Muscle of back (tissue), 13 donors: ENCODE results near the gene NDUFB3. TPM values are rescaled to one million over a fixed set of nuclear protein-coding genes. Genes with fewer than 3 reads are reported as not detected.
"Not testable (repeated sequence)": the region's sequence is repeated elsewhere in the genome, so short reads cannot be mapped to it uniquely, and the experiment has no call there.

ENCODE experiments used
- DNase-seq, 3 donors: peaks; one replicate each; pipeline versions ENCODE4 v3.0.0 to v3.0.0-alpha.2; 2013
- long read RNA-seq, 9 donors: transcript quantifications; one replicate each; lab custom pipeline, GENCODE V29; 2026
- polyA plus RNA-seq, 10 donors: library from polyadenylated mRNA; unstranded; fragments of 120-200 nt; gene quantifications; one replicate each; pipeline ENCODE4 v1.2.1, GENCODE V29; 2013; ENCODE audit not compliant: insufficient read length in 10 of 10

The NDUFB3 gene
- 100 to 1,000 TPM in 4 of 10 donors, 10 to 100 TPM in 6; 85.7 to 108 (median 97.9) TPM for polyA plus RNA-seq
- long read RNA-seq, donor 1, transcript NDUFB3-201 (3 exons, 755 nt) = major isoform, 96 of 195 reads
- long read RNA-seq, donor 1, partial matches to known transcripts = 96 of 195 reads
- long read RNA-seq, donor 1, other reads (novel, unspliced or antisense) = 0 of 195 reads
- long read RNA-seq, donor 2, transcript NDUFB3-201 (3 exons, 755 nt) = major isoform, 90 of 186 reads
- long read RNA-seq, donor 2, partial matches to known transcripts = 95 of 186 reads
- long read RNA-seq, donor 2, other reads (novel, unspliced or antisense) = 0 of 186 reads
- long read RNA-seq, donor 3 = 0 reads
- long read RNA-seq, donor 4, transcript NDUFB3-201 (3 exons, 755 nt) = major isoform, 77 of 215 reads
- long read RNA-seq, donor 4, partial matches to known transcripts = 138 of 215 reads
- long read RNA-seq, donor 4, other reads (novel, unspliced or antisense) = 0 of 215 reads
- long read RNA-seq, donor 5, transcript NDUFB3-201 (3 exons, 755 nt) = major isoform, 128 of 223 reads
- long read RNA-seq, donor 5, partial matches to known transcripts = 93 of 223 reads
- long read RNA-seq, donor 5, other reads (novel, unspliced or antisense) = 0 of 223 reads
- long read RNA-seq, donor 6, transcript NDUFB3-201 (3 exons, 755 nt) = major isoform, 127 of 292 reads
- long read RNA-seq, donor 6, partial matches to known transcripts = 164 of 292 reads
- long read RNA-seq, donor 6, other reads (novel, unspliced or antisense) = 0 of 292 reads
- long read RNA-seq, donor 7, transcript NDUFB3-201 (3 exons, 755 nt) = major isoform, 72 of 167 reads
- long read RNA-seq, donor 7, partial matches to known transcripts = 94 of 167 reads
- long read RNA-seq, donor 7, other reads (novel, unspliced or antisense) = 0 of 167 reads
- long read RNA-seq, donor 8, transcript NDUFB3-201 (3 exons, 755 nt) = major isoform, 83 of 104 reads
- long read RNA-seq, donor 8, partial matches to known transcripts = 17 of 104 reads
- long read RNA-seq, donor 8, other reads (novel, unspliced or antisense) = 0 of 104 reads
- long read RNA-seq, donor 9, transcript NDUFB3-201 (3 exons, 755 nt) = major isoform, 12 of 17 reads
- long read RNA-seq, donor 9, partial matches to known transcripts = 5 of 17 reads
- long read RNA-seq, donor 9, other reads (novel, unspliced or antisense) = 0 of 17 reads

DNA sequence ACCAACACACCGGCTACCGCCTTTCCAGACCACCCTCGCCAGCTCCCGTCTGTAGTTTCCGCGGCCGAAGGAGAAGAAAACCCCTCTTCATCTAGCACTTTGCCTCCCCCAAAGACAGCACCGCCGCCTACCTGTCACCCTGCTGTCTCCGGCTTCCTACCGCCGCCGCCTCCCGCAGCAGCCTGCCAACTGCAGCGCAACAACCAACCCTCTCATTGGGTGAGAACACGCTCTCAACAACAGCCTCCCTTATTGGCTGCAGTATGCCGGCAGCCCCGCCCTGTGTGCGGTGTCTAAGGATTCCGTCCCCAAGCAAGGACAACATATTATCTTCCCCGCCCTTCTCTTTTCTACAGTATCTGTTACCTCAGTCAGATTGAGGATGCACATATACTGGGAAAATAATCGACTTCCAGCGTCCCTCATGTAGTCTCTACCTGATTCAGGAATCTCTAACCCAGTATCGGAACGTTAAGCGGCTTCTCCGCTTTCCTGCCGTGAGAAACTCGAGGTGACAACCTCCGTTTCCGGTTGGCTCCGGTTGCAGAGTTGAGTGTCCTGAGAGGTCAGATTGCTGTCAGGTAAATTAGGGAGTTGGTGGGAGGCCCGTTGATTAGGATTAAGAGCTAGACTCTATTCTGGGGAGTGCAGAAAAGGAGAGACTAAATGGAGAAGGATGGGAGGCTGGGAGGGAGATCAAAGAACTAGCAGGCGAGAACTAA, at the start of gene NDUFB3, which contains the start of gene HYCC2:
Gene NDUFB3 (plus strand): TSS at position 523 of the 722 bp plus-strand sequence. CDS start 6,882 bp downstream, outside the sequence.
Gene HYCC2 (minus strand): TSS at position 193 of the 722 bp plus-strand sequence. CDS start 47,662 bp downstream, outside the sequence.
- DNase-seq = peak; percentile 94 to 97 (median 96)

DNA sequence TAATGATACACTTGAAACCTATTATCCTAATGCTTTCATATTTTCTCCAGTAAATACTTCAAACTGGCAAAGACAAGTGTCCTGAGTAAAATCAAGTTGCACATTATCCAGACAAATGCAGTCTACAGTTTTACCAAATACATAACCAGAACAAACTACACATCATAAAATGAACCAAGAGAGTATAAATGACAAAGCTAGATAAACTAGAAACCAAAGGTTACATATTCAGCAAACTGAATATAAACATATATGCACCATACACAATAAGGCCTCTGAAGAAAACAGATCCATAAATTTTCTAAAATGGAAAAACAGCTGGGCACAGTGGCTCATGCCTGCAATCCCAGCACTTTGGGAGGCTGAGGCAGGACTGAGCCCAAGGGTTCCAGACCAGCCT, 47.3 kb upstream of the NDUFB3 start:
- no peak for DNase-seq

DNA sequence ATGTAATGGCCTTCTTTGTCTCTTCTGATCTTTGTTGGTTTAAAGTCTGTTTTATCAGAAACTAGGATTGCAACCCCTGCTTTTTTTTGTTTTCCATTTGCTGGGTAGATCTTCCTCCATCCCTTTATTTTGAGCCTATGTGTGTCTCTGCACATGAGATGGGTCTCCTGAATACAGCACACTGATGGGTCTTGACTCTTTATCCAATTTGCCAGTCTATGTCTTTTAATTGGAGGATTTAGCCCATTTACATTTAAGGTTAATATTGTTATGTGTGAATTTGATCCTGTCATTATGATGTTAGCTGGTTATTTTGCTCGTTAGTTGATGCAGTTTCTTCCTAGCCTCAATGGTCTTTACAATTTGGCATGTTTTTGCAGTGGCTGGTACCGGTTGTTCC, 37.4 kb upstream of the NDUFB3 start:
- DNase-seq = not testable (repeated sequence)

DNA sequence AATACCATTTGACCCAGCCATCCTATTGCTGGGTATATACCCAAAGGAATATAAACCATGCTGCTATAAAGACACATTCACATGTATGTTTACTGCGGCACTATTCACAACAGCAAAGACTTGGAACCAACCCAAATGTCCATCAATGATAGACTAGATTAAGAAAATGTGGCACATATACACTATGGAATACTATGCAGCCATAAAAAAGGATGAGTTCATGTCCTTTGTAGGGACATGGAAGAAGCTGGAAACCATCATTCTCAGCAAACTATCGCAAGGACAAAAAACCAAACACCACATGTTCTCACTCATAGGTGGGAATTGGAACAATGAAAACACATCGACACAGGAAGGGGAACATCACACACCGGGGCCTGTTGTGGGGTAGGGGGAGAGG, 33.4 kb upstream of the NDUFB3 start:
- DNase-seq = not testable (repeated sequence)

DNA sequence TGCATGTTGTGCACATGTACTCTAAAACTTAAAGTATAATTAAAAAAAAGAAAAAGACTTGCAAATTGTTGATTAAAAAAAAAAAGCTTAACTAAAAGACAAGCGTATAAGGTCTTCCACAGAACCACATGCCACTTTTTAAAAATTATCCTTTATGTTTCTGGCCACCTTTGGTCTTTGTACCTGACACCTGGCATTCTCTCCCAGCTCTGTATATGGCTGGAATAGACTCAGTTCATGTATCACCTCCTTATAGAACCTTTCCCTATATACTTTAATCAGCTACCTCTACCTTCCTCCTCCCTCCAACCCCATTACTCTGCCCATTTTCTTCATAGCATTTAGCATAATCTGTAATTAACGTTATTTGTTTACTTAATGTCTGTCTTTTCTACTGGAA, 32.9 kb upstream of the NDUFB3 start:
- DNase-seq = no peak

GRCh38 chr2:201040867-201041628, 30.8 kb upstream of the NDUFB3 start:
- DNase-seq = no peak

DNA sequence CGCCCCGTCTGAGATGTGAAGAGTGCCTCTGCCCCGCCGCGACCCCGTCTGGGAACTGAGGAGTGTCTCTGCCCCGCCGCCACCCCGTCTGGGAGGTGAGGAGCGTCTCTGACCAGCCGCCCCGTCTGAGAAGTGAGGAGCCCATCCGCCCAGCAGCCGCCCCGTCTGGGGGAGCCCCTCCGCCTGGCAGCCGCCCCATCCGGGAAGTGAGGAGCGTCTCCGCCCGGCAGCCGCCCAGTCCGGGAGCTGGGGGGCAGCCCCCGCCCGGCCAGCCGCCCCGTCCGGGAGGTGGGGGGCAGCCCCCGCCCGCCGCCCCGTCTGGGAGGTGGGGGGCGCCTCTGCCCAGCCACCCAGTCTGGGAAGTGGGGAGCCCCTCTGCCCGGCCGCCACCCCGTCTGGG, 29.4 kb upstream of the NDUFB3 start:
- DNase-seq = not testable (repeated sequence)

DNA sequence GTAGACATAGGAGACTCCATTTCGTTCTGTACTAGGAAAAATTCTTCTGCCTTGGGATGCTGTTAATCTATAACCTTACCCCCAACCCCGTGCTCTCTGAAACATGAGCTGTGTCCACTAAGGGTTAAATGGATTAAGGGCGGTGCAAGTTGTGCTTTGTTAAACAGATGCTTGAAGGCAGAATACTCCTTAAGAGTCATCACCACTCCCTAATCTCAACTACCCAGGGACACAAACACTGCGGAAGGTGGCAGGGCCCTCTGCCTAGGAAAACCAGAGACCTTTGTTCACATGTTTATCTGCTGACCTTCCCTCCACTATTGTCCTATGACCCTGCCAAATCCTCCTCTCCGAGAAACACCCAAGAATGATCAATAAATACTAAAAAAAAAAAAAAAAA, 28.8 kb upstream of the NDUFB3 start:
- DNase-seq = not testable (repeated sequence)

- DNase-seq = no peak
These were observed 24.9 kb upstream of the NDUFB3 start for GRCh38 chr2:201046881-201047280.

- DNase-seq = no peak
These were observed 22.3 kb upstream of the NDUFB3 start for GRCh38 chr2:201049455-201049854.

- peak in 1 of 3 donors; percentile 30 for DNase-seq
These were observed 14.7 kb upstream of the NDUFB3 start for GRCh38 chr2:201057087-201057521.

GRCh38 chr2:201057715-201058248, 14.0 kb upstream of the NDUFB3 start:
- DNase-seq = peak in 1 of 3 donors; percentile 3

DNA sequence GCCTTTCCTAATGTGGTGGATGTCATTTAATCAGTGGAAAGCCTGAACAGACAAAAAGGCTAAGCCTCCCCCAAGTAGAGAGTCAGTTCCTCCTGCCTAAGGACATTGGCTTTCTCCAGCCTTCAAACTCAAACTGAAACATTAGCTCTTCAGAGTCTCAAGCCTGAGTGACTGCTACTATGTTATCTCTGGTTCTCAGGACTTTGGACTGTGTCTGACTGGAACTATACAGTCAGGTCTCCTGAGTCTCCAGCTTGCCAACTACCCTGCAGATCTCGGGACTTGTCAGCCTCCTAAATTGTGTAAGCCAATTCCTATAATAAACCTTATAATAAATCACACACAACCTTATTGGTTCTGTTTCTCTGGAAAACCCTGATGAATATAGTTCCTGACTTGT, 12.9 kb upstream of the NDUFB3 start:
- no peak for DNase-seq

GRCh38 chr2:201059961-201060755, 11.6 kb upstream of the NDUFB3 start:
- DNase-seq = no peak

DNA sequence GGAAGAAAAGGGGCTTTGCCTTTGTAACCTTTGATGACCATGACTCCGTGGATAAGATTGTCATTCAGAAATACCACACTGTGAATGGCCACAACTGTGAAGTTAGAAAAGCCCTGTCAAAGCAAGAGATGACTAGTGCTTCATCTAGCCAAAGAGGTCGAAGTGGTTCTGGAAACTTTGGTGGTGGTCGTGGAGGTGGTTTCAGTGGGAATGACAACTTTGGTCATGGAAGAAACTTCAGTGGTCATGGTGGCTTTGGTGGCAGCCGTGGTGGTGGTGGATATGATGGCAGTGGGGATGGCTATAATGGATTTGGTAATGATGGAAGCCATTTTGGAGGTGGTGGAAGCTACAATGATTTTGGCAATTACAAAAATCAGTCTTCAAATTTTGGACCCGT, 8.3 kb upstream of the NDUFB3 start:
- not testable (repeated sequence) for DNase-seq

- DNase-seq = no peak
These were observed 6.9 kb upstream of the NDUFB3 start for GRCh38 chr2:201064797-201065329.

GRCh38 chr2:201070948-201071478, 788 bp upstream of the NDUFB3 start:
- no peak for DNase-seq

- no peak for DNase-seq
These were observed 365 bp downstream of the NDUFB3 start for GRCh38 chr2:201072201-201072530.

DNA sequence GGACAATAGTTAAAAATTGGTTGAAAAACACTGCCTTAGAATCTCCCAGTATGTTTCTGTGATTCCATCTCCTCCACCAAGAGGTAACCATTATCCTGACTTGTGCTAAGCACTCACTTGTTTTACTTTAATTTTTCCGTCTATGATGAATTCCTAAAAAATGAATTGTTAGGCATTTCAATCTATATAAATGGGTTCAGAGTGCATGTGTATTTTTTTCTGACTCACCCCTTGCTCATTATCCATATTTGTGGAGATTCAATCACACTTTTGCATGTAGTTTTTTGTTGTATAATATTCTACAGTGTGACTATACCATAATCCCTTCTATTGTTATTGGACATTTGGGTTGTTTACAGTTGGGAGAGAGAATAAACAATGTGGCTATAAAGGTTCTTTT, 1.3 kb downstream of the NDUFB3 start:
- no peak for DNase-seq
